NCI-H446 (cell line): ENCODE results near the gene RAB43.

Experiments used
- DNase-seq, 2 experiments: peaks; one replicate each; lab custom pipeline; 2025; lab: John Stamatoyannopoulos, UW

The RAB43 gene

DNA sequence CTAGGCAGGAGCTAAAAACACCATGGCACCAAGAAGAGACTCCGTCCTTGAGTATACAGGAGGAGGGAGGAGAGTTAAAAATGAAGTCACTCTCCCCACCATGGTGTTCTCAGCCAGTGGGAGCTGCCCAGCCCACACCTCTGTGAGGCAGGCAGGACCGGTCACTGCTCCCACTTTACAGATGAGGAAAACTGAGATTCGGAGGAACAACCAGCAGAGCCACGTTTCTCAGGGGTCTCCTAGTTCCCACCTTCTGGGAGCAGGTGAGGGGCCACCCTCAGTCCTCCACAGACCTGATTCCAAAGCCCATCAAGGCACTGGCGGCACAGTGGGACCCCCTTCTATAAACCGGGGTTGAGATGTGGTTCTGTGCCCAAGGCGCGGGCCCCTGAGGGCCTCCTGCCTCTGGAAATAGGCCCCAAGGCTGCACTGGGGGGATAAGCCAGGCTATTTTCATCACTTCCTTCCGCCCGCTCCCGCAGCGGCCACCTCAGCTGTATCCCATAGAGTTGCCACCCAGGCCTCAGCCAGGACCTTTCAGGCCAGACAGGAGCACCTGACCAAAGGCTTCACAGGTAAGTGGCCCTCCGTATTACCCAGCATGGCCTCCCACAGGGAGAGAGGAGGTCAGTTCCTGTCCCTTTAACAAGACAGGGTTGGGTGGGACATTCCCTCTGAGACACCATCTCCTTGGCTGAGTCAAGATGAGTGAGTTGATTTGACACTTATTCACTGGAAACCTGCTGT, 61.2 kb downstream of the RAB43 start, which contains the start of gene GP9:
GP9 (plus strand) TSS at position 504 of the 747 bp plus-strand sequence. CDS start 961 bp downstream, outside the sequence.
- DNase-seq: no peak

DNA sequence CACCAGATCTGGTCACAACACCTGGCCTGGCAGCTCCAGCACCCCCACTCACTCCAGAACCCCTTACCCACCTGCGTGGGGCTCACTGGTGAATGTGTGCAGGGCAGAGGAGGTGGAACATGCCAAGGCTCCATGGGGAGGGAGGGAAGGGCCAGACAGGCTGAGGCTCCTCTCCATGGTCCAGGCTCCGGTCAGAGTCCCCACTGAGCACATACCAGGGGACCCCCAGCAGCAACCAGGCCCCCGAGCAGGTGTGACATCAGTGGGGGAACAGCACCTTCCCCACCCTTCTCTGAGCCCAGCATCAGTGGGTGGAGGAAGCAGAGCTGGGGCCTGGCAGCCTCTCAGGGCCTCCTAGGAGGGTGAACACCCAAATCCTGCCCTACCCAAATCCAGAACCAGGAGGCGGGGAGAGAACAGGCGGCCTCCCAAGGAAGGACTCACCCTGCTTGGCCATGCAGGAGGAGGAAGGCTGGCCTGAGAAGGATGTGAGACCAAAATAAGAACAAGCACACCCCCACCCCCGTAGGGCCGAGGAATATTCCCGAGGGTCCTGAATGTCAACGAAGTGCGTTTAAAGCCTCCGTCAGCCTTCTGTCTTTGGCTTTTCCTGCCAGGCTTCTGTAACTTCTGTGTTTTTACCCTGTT, 62.2 kb downstream of the RAB43 start:
- no peak for DNase-seq

DNA sequence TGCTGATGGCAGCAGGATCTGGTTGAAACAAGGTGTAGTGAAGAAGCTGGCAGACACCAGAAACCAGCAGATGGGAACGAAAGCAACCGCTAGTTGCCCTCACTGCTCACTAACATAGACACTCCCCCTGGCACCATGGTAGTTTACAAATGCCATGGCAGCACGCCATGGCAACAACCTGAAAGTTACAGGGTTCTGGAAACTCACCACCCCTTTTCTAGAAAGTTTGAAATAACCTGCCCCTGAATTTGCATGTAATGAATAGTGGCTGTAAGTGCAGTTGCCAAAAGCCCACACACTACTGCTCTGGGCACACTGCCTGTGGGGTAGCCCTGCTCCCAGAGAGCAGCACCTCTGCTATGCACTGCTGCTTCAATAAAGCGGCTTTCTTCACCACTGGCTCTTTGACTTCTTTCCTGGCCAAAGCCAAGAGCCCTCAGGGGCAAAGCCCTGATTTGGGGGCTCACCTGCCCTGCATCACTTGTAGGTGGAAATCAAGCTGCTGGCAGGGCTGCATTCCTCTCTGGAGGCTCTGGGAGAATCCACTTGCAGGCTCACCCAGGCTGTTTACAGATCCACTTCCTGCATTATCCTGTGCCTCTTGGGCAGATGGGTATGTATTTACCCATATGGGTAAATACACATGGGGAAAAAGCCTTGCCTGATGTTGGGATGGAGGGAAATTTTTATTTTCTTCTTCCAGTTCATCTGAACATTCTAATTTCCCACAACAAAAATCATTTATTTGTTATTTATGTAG, 63.0 kb downstream of the RAB43 start:
- DNase-seq: peak in 1 of 2 experiments; percentile 56

DNA sequence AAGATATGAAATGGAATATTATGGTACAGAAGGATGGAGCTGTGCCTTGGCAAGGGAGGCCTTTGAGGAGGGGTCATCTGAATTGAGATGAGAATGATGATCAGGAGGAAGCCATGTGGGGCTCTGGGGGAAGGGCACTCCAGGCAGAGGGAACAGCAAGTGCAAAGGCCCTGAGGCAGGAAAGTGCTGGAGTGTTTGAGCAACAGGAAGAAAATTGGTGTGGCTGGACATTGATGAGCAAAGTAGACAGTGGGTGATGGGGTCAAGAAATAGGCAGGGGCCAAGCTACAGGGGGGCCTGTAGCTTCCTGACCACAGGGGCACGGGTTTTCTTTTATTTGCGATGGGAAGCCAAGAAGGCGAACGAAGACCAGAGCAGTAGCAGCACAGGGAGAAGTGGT, 64.4 kb downstream of the RAB43 start:
- no peak for DNase-seq

DNA sequence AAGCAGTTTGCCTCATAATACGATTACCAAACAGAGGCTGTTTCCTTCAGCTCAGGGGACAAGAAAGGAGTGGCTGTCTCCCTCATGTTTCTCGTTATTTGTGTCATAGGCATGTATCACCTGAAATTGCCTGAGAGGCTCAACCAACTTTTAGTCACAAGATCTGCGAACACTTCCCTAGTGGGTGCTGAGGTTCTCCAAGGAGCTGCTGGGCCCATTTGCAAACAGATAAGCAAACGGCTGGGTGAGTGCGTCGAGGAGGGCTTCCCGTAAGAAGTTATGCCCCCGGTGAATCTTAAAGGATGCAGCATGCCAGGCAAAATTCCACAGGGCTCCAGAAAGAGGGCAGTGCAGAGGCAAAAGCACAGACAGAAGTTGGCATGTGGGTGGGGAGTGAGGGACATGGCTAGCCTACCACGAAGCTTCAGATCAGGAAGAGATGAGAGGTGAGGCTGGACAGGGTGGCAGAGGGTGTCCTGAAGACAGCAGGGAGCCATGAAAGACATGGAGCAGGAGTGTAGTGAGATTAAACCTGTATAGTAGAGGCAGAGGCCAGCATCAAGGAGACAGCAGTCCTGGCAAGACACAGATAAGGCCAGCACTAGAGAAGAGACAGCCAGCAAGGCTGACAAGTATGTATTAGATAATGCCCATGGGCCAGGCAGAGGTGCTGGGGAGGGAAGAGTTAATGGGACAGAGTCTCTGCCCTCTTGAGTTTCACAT, 65.0 kb downstream of the RAB43 start:
- DNase-seq: no peak

DNA sequence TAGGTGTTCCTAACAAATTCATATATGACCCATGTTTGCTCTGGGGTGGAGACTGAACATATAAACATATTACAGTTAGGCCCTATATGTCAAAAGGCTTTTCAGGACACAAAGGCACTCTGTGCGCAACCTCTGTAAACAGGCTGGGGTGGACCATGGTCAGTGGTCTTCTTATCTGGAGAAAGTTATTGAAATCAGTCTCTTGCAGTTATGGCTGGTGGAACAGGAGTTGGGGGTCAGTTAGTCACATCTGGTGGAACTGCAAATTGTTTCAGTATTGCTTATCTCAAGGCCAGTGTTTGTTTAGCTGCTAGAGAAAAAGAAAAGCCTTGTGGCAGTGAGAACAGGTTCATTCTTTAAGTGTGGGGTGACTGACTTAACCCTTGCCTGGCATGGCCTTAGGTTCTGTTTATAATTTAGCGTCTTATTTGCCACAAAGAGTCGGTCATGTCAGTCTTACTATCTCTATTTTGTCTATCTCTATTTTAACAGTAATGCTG, 66.9 kb downstream of the RAB43 start:
- DNase-seq: no peak

DNA sequence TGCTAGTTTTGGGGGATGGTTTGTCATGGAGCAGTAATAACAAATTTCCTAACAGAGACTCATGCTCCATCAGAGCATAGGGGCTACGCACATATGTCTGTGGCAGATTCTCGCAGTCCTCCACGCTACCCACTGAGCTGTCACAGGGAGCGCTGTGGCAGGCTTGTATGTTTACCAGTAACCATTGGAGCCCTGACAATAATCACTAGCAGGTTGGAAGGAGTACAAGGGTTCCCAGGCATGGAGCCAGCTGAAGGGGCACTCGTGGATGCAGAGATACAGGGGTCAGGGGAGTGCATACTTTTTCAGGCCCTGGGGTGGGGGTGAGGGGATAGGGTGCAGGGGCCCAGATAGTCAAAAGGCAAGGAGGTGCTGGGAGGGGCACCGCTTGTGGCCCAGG, 68.9 kb downstream of the RAB43 start:
- DNase-seq: peak in 1 of 2 experiments; percentile 39

DNA sequence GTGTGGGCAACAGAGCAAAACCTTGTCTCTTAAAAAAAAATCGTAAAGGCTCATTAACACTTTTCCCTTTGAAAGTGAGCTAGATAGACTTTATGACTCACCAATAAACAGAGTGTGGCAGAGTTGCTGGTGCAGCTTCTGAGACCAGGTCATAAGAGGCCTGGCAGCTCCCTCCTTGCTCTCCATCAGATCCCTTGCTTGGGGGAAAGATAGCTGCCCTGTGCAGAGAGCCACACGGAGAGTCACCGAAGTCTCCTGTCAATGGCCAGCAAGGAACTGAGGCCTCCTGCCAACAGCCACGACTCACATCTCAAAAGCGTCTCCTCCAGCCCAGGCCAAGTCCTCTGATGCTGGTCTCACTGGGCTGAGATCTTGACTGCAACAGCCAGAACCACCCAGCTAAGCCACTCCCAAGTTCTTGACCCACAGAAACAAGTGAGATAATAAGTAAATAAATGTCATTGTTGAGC, 69.7 kb downstream of the RAB43 start:
- DNase-seq: no peak

DNA sequence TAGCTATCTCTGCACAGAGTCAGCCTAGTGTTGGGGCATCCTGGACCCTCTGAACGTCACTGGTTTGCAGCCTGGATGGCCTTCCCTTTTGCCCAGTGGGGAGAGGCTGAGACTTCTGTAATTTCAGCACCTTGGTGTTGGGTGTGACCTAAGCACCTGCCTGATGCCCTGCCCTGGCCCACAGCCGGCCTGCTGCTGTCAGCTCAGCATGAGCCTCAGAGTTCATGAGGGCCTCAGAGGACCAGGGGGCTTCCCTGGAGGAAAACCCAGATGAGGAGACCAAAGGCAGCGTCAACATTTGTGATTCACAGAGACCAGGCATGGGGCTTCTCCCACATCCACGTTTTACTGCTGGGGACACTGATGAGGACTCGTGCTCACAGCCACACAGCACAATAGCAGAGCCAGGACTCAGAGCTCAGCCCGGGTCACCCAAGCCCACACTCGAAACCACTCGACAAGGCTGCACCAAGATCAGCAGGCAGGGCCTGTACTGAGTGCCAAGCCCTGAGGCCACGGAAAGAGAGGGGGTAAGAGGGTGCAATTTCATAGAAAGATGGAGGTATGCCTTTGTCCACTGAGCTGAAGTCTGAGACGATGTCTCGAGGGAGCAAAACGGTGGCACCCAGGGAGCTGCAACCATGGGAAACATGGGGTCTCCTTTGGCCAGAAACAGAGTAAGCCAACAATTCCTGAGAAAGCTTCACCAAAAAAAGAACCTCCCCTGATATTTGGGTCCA, 70.9 kb downstream of the RAB43 start:
- no peak for DNase-seq

DNA sequence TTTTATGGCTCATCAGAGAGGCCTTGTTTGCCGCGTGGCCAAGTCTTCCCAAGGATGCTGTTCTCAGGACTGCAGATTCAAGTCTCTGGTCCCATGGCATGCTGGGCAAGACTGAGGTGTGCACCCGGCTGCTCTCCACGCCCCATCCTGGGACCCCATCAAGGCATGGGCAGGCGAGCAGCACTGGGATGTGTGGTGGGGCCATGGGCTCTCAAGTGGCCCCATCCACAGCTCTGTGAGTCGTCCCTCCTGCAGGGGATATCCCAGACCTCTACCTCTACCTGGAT, 74.1 kb downstream of the RAB43 start:
- DNase-seq: no peak

DNA sequence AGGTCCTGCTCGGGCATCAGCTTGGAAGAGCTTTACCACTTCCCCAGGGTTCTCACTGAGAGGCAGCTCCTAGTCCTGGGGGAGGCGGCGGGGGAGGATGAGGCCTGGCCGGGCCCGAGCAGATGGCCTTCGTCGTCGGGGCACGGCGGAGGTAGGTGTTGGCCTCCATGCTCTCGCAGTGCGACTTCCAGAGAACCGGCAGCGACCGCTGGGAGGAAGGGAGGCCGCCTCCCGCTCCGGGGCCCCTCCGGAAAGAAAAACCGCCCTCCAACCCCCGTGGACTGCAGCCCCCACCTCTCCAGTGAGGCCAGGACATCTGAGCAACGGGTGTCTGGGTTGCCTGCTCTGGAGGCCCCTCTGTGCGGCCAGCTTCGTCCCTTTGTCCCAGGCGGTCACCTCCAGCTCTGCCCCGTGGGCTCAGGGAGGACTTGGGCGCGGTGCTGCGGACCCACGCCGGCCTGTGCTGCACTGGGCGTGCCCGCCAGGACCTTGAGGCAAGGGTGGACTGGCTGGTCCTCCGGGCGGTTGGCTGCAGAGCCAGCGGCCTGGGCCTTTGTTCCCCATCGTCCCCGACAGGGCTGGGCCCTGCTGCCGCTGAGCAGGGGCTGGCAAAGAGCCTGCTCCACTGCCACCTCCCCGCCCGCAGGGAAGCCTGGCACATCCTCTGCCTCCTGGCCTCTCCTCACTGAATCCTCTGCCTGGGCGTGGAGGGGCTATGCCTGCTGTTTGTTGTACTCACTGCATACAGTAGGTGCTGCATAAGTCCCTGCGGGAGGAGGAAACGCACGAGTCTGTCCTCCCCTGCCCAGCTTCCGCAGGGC, 74.7 kb downstream of the RAB43 start:
- peak in 1 of 2 experiments; percentile 15 for DNase-seq

DNA sequence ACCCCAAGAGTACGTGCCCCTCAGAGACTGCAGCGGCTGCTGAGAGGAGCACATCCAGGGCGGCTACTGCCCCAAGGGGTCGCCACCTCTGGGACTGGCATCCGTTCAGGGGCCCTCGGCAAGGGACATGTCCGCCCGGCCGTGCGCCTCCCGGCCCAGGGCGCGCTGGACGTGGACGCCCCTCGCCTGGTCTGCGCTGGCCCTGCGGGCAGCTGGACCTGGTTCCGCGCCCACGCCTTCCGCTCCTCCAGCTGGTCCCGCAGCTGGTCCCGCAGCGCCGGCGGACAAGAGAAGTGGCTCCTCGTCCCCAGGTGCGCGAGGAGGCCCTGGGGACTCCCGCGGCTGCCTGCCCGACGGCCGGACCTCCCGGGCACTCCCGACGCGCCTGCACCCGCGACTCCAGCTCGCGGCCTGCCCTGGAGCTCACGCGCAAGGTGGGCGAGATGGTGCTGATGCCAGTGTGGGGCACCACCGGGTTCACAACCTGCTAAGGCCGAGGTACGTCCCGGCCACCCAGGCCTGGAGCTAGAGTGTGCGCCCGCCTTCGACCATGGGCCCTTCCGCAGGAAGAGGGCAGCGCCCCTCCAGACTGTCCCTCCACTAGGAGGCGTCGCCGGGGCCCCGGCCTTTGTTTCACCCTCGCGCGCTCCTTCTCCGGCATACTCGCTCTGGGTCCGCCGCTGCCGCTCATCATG, 75.4 kb downstream of the RAB43 start:
- no peak for DNase-seq

DNA sequence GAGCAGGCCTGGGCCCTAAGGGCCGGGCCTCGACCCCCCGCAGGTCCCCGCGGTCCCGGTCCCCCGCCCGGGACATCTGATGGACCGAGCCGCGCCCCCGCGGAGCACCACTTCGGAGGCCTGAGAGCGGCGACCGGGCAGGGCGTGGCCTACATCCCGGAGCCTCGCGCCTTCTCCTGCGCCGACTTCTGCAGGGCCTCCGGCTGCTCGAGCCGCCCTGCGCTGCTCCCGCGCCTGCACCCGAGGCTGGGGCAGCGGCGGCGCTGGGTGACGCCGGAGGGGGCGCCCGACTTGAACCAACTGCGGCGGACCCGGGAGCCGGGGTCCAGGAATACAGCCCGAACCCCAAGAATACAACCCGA, 75.9 kb downstream of the RAB43 start:
- DNase-seq: no peak

DNA sequence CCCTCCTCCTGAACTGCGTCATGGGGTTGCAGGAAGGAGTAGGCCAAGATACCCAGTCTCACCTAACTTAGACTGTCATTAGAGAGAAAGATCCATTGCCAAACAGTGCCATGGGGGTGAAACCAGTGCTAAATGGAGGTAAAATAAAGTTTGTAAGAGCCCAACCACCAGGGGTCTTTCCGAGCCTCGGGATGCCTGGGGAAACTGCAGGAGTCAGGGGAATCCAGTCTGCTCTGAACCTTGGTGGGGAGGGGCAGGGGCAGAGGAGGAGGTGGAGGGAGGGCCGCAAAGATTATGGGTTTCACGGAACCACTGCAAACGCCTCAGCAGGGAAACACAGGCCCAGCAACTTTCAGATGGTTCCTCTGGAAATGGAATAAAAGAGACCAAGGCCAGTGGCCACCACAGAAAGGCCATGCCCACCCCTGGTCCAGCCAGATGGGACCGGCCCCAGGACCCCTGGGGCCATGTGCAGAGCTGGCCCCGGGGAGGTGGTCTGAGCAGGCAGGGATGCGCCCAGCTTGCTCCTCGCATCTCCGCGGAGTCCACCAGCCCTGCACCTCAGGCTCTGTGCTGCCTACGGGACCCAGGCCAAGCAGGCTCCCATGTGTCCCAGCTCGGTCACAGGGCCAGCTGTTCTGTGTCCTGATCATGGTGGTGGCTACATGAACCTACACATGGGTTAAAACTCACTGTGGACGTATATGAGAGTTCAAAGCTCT, 80.9 kb downstream of the RAB43 start:
- DNase-seq: no peak

DNA sequence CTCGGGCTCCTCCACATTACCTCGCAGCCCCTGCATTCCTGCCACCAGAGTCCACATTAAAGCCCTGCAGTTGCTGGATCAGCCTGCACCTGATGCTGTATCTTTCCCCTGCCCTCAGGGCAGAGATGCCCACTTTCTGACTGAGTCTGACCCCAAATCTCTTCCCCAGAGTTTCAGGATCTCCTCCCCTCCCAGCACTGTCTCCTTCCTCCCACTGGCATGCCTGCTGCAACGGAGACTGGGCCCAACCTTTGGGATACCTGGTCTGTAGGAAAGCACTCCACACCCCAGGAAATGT, 81.6 kb downstream of the RAB43 start:
- DNase-seq: no peak

DNA sequence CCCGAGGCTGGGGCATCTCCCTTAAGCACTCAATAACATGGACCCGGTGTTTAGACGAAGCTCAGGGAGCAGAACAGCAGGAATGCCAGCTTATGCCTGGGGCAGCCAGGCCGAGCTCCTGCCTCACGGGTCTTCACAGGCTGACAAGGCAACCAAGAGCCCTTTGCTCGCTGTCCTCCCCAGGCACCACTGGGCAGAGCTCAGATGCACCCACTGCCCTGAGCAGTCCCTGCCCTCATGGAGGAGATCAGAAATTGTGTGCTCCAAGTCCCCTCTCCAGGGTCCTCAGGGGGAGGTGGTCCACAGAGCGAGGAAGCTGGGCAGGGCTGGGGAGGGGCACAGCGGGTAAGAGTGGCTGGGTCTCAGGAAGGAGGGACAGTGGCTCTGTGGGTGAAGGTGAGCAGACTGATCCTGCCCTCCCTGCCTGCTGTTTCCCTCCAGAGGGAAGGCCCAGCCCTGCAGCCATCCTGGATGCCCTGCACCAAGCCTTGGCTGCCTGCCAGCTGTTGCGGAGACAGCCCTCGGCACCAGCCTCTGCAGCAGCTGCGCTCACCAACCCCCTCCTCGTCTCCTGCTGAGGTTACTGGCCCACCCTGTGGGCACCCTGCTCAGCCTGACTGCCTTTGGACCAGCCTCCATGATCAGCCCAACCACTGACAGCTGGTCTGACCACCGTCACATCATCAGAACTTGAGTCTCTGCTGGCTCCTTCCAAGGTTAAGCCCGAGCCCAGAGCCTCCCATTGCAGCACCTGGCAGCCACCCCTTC, 82.1 kb downstream of the RAB43 start:
- peak in 1 of 2 experiments; percentile 55 for DNase-seq

DNA sequence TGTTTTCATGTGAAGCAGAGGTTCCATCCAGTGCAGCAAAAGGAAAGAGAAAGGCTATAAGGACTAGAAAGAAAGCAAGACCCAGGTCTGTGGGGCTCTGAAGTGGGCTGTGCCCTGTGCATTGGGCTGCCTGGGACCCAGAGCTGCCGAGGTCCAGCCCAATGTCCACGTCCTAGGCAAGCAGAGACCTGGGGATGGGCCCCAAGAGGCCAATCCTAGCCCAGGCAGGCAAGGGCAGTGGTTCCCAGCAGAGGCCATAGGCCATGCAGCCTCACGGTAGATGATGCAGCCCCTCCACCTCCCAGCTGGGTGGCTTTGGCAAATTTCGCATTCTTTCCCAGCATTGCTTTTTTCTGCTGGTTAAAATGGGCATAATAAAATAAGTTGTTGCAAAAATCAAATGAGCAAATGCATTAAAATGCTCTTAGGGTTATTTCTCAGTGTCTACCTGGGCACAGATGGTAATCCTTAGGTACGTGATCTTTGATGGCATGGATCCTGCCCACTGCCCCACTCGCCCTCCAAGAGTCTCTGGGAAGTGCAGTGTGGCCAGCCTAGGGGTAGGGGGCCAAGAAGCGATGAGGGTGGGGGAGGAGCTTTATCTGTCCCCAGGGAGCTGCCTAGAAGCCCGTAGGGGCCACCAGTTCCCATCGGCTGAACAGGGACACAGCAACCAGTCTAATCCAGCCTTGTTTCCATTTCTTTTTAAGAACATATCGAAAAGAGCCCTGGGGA, 83.3 kb downstream of the RAB43 start:
- DNase-seq: no peak
